GM12878 (cell line): Measurements from ENCODE around the gene TCIRG1. TPM values are rescaled to one million over a fixed set of nuclear protein-coding genes. Genes with fewer than 3 reads are reported as not detected.

Experiments
- ATAC-seq: fragments of 200-7000 bp; cut with Tn5 transposase; 3 replicates; pipeline ENCODE4 v1.9.1; 2020; ENCODE audit warnings: mild to moderate bottlenecking, moderate library complexity
- BruUV-seq: library from RNA; stranded (reverse); fragments of 400-500 nt; replicated peaks from 2 replicates; lab custom pipeline; 2021; lab: Mats Ljungman, UMichigan
- CTCF ChIA-PET: fragments of 300-600 bp; sonication (Branson Sonifier 250); formaldehyde crosslinking; extraction: SDS; loops from one replicate; lab custom pipeline; 2021; ENCODE audit warnings: inconsistent platforms; lab: Yijun Ruan, JAX
- POLR2A ChIA-PET: fragments of 350-600 bp; formaldehyde crosslinking; extraction: SDS; loops from one replicate; lab custom pipeline; 2021; ENCODE audit warnings: inconsistent platforms; lab: Charles Lee
- RAD21 ChIA-PET: fragments of 300-600 bp; sonication (Branson Sonifier 250); formaldehyde crosslinking; loops from one replicate; lab custom pipeline; 2023; ENCODE audit warnings: antibody characterized with exemption; ENCODE audit not compliant: unreplicated experiment; lab: Charles Lee
- SMC1A ChIA-PET: fragments of 300-600 bp; sonication (Branson Sonifier 250); formaldehyde crosslinking; loops from one replicate; lab custom pipeline; 2023; ENCODE audit not compliant: unreplicated experiment, uncharacterized antibody; lab: Charles Lee
- DNase-seq: peaks from one replicate; pipeline ENCODE4 v3.0.0-alpha.2; 2011; ENCODE audit warnings: low read depth, low spot score
- FAIRE-seq: peaks from 3 replicates; lab custom pipeline; 2011; peaks lifted over from hg19 to GRCh38; lab: Jason Lieb, UNC
- H2AFZ ChIP-seq: 2 replicates; pipeline ENCODE4 v1.6.0; 2011; ENCODE audit warnings: low read depth, low read length, control low read depth; ENCODE audit not compliant: control insufficient read depth
- H3K27ac ChIP-seq: 2 replicates; pipeline ENCODE4 v1.5.1; 2011; ENCODE audit warnings: control low read depth; ENCODE audit not compliant: control insufficient read depth, insufficient read depth
- H3K27me3 ChIP-seq, 2 experiments: replicated peaks in 1 of 2; 2 replicates each; pipeline versions ENCODE4 v1.6.0 to v1.6.1; 2011; ENCODE audit warnings: low read length in 1 of 2; ENCODE audit not compliant: control insufficient read depth in 2 of 2, insufficient read depth in 2 of 2
- H3K36me3 ChIP-seq, 2 experiments: 2 replicates each; pipeline ENCODE4 v1.5.1; 2011; ENCODE audit warnings: low read length in 1 of 2; ENCODE audit not compliant: control insufficient read depth in 2 of 2, insufficient read depth in 2 of 2
- H3K4me1 ChIP-seq: 2 replicates; pipeline ENCODE4 v1.6.1; 2011; ENCODE audit warnings: mild to moderate bottlenecking, low read length, moderate library complexity, mixed read lengths; ENCODE audit not compliant: control insufficient read depth, insufficient read depth
- H3K4me2 ChIP-seq: 2 replicates; pipeline ENCODE4 v1.6.0; 2011; ENCODE audit warnings: control low read depth; ENCODE audit not compliant: control insufficient read depth, insufficient read depth
- H3K4me3 ChIP-seq: fragments of 200-600 bp; sonication (generic); 2 replicates; pipeline ENCODE4 v1.5.1; 2016
- H3K79me2 ChIP-seq: 2 replicates; pipeline ENCODE4 v1.6.0; 2011; ENCODE audit warnings: low read length; ENCODE audit not compliant: control insufficient read depth, insufficient read depth
- H3K9ac ChIP-seq: 2 replicates; pipeline ENCODE4 v1.8.0; 2011; ENCODE audit warnings: low read length, control low read depth, mixed read lengths; ENCODE audit not compliant: control insufficient read depth, insufficient read depth
- H3K9me3 ChIP-seq: replicated peaks from 3 replicates; pipeline ENCODE4 v1.5.1; 2011; ENCODE audit warnings: mild to moderate bottlenecking, low read length; ENCODE audit not compliant: control insufficient read depth, insufficient read depth
- H4K20me1 ChIP-seq: 2 replicates; pipeline ENCODE4 v1.6.0; 2011; ENCODE audit not compliant: control insufficient read depth, insufficient read depth
- CHD2 ChIP-seq: IDR thresholded peaks from 2 replicates; pipeline ENCODE4 v1.6.1; 2011; ENCODE audit warnings: low read depth, low read length, improper control_type of control experiment, borderline replicate concordance
- REST ChIP-seq: IDR thresholded peaks from 2 replicates; pipeline ENCODE4 v1.6.1; 2012; ENCODE audit warnings: mild to moderate bottlenecking, low read depth, low read length
- ZNF207 ChIP-seq: fragments of 450-650 bp; IDR thresholded peaks from 2 replicates; pipeline ENCODE4 v1.6.1; 2014; ENCODE audit warnings: antibody characterized with exemption, mild to moderate bottlenecking, borderline replicate concordance
- ZSCAN29 ChIP-seq: fragments of 450-650 bp; IDR thresholded peaks from 2 replicates; pipeline ENCODE4 v1.6.1; 2017; ENCODE audit warnings: mild to moderate bottlenecking, moderate library complexity
- WGBS: methylation state at CpG from one replicate; pipeline ENCODE4 v1.1.6; 2016; ENCODE audit warnings: low lambda C conversion rate; ENCODE audit not compliant: insufficient replicate concordance, insufficient coverage; ENCODE audit errors: missing lambda C conversion rate; 5-methylcytosine and 5-hydroxymethylcytosine counted together
- in situ Hi-C: fragments of 300-500 bp; cut with MboI; formaldehyde crosslinking; loops from 9 replicates; pipeline ENCODE4 v1.14.3; 2018; ENCODE audit warnings: mixed read lengths
- intact Hi-C: fragments of 100-400 bp; cut with micrococcal nuclease; formaldehyde crosslinking; loops from one replicate; pipeline ENCODE4 v1.14.2; 2022; ENCODE audit not compliant: unreplicated experiment
- polyA plus RNA-seq, 11 experiments: library from polyadenylated mRNA; depleted of rRNA in 4 of 11; unstranded in 6 of 11; stranded (reverse) in 5 of 11; fragments of >200 nt; fragmentation: Nextera tagmentation in 4 of 11; fragmentation: Illumina TruSeq in 1 of 11; extraction: Ambion mirVana in 4 of 11; extraction: Trizol in 1 of 11; gene quantifications; 1 replicate in 1 of 11; 2 replicates in 10 of 11; pipeline versions ENCODE4 v1.2.1 to v1.2.3, GENCODE V29; 2011 to 2016; ENCODE audit warnings: inconsistent platforms in 2 of 11, missing spikeins in 2 of 11, low read depth in 1 of 11
- total RNA-seq, 4 experiments: library from RNA; depleted of rRNA in 3 of 4; stranded (reverse); fragments of >200 nt in 3 of 4; fragmentation: Illumina TruSeq in 1 of 4; extraction: Trizol in 1 of 4; gene quantifications; 2 replicates each; pipeline versions ENCODE4 v1.2.1 to v1.2.3, GENCODE V29; 2013 to 2021

TCIRG1 gene
- total and polyA plus RNA-seq, 10 of the 15 experiments (the other 5 are each of a cell fraction or from before 2014, with no cell fraction given), result 0.76 to 218 (median 87.4) TPM

GRCh38 chr11:68044145-68044813 lies 5.5 kb downstream of the TCIRG1 start:
- no peak for DNase-seq
- in situ Hi-C loops, result no loop called here

More at GRCh38 chr11:68044145-68044813, 5.5 kb downstream of the TCIRG1 start:
- ATAC-seq (no peak), FAIRE-seq (no peak)
- intact Hi-C loops, result no loop called here
- Histone ChIP-seq H3K9ac (no peak overlapping the region), H3K4me3 (no peak overlapping the region), H3K79me2 (peaks cover 36% of the 10 kb centered on the region), H2AFZ (no peak overlapping the region), H3K4me1 (peaks cover 6% of the 10 kb centered on the region), H3K27ac (no peak overlapping the region), H3K36me3 (peaks cover 5 to 34% of the 10 kb centered on the region in 2 experiments; a peak in 3 of 4 replicates), H3K4me2 (no peak overlapping the region), H4K20me1 (no peaks in the 10 kb centered on the region; the same call in 1 of the 2 replicates), H3K27me3 (no peaks in the 10 kb centered on the region), H3K9me3 (no peaks in the 10 kb centered on the region)
- no TSS peak for BruUV-seq
- ChIA-PET POLR2A (no interaction called here), SMC1A (no interaction called here), RAD21 (no interaction called here), CTCF (no interaction called here)
- 98% methylated on average over 24 of the region's 24 CpGs for WGBS
- TF ChIP-seq REST, result no peak
- TF ChIP-seq ZSCAN29, result no peak
- no peak for TF ChIP-seq ZNF207
- TF ChIP-seq CHD2, result no peak
